Stimulated activated CD4-positive, alpha-beta T cell treated with anti-CD3 and anti-CD28 coated beads, Interleukin-4, amount 100 ng/mL, for 1 hour (primary cell): ENCODE data around the gene TAP1.

ENCODE experiments used
- DNase-seq: peaks from one replicate; pipeline ENCODE4 v3.0.0-alpha.2; 2020

Gene TAP1

GRCh38 chr6:32796848-32797776 is 56.4 kb downstream of the TAP1 start:
- peak; percentile 82 for DNase-seq
